HG03521 (cell line): ENCODE measurements around the gene KATNB1.

Experiments
- ATAC-seq: cut with Tn5 transposase; IDR thresholded peaks from one replicate; pipeline ENCODE4 v1.9.1; 2021; ENCODE audit warnings: mild to moderate bottlenecking, moderate library complexity; ENCODE audit not compliant: unreplicated experiment

Gene KATNB1

DNA sequence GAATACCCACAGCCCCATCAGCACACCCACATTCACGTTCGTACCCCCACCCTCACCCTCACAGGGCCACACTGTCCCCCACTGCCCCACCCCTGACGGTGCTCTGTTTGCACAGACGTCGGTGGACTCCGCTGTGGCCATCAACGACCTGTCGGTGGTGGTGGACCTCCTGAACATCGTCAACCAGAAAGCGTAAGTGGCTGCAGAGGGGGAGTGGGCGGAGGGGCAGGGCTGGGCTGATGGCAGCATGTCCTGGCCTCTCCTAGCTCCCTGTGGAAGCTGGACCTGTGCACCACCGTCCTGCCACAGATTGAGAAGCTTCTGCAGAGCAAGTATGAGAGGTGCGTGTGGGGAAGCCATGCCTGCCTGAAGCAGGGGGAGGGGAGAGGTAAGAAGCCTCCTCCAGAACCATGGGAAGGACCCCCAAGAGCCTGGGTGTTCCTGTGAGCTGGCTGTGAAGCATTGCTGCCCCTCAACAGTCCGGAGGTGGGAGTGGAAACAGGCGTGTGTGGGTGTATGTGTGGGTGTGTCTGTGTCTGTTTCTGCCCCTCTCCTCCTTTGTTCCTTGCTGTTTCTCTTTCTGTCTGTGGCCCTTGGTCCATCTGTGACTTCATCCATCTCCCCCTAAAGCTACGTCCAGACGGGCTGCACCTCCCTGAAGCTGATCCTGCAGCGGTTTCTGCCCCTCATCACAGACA is 20.3 kb downstream of the KATNB1 start:
- ATAC-seq: no peak

DNA sequence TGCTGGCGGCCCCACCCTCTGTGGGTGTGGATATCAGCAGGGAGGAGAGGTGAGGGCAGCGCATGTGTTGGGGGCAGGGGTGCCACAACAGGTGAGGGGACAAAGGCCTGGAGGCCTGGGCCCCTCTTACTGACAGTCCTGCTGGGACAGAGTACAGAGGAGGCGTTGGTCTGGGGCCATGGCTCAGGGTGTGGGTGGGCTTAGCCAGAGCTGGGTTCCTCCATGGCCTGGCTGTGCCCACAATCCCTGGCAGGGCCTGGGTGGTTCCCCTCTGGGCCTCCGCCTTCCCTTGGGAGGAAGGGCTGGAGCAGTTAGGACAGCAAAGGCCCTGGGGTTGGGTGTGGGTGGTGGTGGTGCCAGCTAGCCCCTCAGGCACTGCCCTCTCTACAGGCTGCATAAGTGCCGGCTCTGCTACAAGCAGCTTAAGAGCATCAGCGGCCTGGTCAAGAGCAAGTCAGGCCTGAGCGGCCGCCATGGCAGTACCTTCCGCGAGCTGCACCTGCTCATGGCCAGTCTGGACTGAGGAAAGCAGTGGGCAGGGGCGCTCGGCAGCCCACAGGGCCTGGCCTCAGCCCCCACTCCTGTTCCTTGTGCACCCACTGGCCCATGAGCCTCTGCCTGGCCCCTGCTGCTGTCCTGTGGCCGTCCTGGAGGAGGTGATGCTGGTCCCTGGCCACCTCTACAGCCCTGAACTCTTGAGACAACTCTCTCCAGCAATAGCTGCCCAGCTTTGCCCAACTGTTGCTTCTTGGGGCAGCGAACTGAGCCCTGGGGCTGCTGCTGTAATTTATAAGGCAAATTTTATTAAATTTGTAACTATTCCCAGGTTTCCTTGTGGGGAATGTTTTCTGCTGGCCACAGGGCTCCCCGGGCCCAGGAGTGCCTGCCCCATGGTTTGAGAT is 21.1 kb downstream of the KATNB1 start:
- no peak for ATAC-seq

GRCh38 chr16:57757326-57757786 is 21.8 kb downstream of the KATNB1 start:
- ATAC-seq: peak; percentile 65

GRCh38 chr16:57757883-57758282 is 22.3 kb downstream of the KATNB1 start:
- ATAC-seq: no peak

GRCh38 chr16:57758331-57759117 is 23.0 kb downstream of the KATNB1 start:
- ATAC-seq: no peak

DNA sequence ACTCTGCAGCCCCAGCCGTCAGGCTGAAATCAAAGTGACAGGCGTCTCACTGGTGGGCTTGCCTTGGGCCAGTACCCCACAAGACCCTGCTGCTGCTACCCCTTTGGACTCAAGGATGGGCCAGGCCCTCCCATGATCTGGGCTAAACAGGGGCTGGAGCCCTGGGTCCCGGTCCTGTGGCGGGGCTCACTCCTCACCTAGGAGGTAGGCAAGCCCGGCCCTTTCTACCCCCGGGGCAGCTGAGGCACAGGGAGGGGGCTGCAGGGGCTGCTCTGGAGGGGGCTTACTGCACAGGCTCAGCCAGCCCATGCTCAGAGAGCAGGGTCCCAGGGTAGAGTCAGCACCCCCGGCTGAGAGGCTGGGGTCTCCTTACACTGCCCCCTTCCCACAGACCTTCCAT is 23.6 kb downstream of the KATNB1 start:
- no peak for ATAC-seq

DNA sequence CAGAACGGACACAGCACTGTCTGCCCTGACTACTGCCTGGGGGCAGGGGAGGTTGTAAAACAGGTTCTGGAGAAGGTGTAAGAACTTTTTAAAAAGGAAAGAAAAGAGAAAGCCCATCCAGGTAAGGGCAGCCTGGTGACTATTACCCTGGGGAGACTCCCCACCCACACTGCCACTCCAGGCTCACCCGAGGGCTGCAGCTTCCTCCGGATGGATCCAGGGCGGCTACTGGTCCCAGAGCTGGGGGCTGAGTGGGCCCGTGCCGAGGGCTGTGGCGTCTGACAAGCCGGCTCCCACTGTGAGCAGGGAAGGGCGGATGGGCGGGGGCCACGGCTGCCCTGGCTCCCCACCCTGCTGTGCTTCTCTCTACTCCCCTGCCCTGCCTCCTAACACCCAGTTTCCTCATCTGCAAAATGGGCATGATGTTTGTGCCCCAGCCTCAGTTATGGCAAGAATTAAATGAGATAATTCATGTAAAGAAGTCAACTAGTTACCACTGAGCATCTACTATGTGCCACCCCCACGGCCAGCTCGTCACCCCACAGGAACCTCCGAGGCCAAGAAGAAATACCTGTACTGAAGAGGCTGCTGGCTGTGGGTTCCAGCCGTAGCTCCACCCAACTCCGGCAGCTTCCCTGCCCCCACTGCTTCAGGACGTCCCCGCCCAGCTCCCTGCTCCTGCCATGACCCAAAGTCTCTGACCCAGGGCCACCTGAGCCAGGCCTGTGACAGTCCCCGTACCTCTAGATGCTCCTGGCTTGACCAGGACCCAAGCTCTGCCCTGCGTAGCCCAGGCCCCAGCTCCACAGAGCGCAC is 24.2 kb downstream of the KATNB1 start:
- ATAC-seq: no peak

DNA sequence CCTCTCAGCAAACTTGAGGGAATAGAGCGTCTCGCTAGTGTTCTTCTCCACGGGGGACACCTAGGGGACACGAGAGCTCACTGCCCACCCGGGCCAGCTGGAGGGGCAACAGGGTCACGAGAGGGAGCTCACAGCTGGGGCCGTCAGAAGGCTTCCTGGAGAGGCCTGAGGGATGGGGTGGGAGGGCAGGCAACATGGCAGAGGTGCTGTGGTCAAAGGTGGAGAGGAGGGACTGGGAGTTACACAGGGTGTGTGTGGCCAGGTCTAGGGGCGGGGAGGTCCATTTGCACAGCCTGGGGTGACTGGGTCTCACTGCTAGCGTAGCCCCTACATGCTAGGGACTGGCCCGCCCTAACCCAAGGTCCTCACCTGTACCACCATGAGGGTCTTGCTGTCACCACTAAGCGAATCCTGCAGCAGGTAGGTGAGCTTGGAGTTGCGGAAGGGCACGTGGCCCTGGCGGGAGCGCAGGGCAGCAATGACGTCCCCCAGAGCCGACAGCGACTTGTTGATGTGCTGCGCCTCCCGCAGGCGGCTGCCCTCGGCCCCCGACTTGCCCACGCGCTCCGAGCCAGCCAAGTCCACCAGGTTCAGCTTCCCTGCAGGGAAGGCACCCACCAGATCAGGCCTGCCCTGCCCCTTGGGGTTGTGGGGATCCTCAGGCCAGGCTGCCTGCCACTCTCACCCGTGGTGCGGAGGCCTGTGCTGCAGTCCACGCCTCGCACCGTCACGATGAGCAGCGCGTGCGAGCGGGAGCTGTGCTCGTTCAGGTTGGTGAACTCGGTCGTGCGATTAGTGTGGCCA is 25.0 kb downstream of the KATNB1 start:
- no peak for ATAC-seq

- ATAC-seq: no peak
These were observed 25.7 kb downstream of the KATNB1 start for GRCh38 chr16:57761301-57761700.

- no peak for ATAC-seq
These were observed 26.4 kb downstream of the KATNB1 start for GRCh38 chr16:57761957-57762356.

- no peak for ATAC-seq
These were observed 26.9 kb downstream of the KATNB1 start for GRCh38 chr16:57762365-57763040.

DNA sequence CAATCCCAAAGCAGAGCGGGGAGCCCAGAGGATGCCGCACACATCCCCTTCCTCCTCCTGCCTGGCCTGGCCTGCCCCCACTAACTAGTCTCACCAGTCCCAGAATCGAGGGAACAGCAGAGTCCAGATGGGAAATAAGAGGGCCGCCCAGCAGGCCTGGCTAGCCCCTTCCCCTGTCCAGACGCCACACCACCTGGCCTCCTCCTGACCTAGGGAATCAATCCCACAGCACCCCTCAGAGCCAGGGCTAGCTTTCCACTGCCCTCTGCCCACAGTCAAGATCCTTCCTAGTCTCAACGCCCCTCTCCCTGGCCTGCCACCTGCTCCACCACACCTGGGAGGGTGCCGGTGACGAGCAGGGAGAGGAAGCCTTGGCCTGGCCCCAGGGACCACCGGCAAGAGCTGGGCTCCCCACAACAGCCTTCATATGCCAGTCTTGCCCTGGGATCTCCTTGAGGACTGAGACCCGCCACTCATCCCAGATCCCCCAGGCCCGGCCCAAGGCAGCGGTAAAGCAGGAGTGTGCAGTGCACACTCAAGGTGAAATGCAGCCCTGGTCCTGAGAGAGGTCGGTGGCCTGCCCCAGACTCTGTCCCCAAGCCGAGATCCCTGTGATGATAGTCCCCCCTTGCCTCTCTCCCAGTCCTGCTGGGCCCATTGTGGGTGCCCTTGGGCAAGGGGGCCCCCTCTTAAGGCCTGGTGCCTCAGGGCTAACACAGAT is 27.9 kb downstream of the KATNB1 start:
- no peak for ATAC-seq

GRCh38 chr16:57764006-57764340 is 28.4 kb downstream of the KATNB1 start:
- ATAC-seq: no peak

DNA sequence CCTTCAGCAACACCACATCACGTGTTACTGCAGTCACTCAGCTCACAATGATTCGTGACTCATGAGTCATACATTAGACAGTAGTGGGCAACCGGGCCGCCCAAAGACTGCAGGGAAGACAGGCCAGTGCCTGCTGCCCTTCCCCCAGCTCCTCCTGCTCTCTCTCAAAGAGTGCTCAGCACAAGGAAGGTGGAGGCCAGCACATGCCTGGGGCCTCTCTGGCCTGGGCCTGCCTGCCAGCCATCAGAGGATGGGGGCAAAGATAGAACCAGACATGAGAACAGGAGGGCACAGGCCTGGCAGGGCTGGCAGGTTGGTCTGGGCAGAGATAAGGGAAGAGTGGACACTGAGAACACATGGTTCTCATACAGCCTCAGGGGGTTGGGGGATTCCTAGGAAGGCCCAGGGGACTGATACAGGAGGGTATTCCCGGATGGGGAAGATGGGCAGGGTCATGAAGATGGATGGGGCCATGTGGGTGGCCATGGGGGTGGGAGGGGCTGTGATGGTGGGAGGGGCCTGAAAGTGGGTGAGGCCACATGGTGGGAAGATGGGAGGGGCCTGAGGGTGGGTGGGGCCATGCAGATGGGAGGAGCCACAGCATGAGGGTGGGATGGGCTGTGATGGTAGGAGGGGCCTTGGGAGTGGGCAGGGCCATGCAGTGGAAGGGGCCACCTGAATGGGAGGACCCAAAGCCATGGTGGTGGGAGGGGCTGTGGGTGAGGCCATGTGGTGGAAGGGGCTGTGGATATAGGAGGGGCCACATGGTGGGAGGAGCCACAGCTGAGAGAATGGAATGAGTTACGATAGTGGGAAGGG is 29.0 kb downstream of the KATNB1 start:
- no peak for ATAC-seq

DNA sequence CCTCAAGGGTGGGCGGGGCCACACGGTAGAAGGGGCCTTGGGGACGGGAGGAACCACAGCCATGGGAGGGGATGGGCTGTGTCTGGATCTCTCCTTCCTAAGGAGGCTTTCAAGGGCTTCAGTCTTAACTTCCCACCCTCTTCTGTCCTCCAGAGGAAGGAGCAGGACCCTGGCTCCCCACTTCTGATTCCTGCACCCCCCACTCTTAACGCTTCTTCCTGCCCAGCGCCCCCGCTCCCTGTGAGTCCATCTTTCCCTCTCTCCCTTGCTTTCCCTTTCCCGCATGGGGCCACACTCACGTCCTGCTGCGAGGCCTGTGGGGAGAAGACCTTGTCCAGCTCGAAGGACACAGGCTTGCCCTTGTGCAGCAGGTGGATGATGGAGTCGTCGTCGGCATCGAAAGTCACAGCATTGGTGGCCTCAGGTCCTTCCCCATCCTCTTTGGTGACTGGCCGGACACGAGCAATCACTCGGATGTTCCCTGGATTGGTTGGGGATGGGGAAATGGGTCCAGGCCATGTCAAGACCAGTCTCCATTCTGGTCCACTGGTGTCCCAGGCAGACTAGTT is 29.7 kb downstream of the KATNB1 start:
- ATAC-seq: no peak

GRCh38 chr16:57766714-57767348 is 31.3 kb downstream of the KATNB1 start:
- no peak for ATAC-seq
